Right lobe of liver (tissue), 6 donors: ENCODE data around the gene DLST. TPM values are rescaled to one million over a fixed set of nuclear protein-coding genes. Genes with fewer than 3 reads are reported as not detected.

Experiments used
- ATAC-seq, 4 donors: fragments of 200-7000 bp; cut with Tn5 transposase; one replicate each; pipeline ENCODE4 v1.9.1; 2020; ENCODE audit warnings: mild to moderate bottlenecking in 4 of 4, moderate library complexity in 4 of 4
- DNase-seq, 3 donors: peaks; one replicate each; pipeline ENCODE4 v3.0.0-alpha.2; 2020
- H3K27ac ChIP-seq, 3 donors: fragments of 200-600 bp; one replicate each; pipeline ENCODE4 v1.8.0; 2022
- H3K27me3 ChIP-seq, 2 donors: fragments of 200-600 bp; one replicate each; pipeline ENCODE4 v1.8.0; 2022
- H3K36me3 ChIP-seq, 4 donors: fragments of 200-600 bp; sonication (generic) in 1 of 4; one replicate each; pipeline versions ENCODE4 v1.5.1 to v1.8.0; 2017 to 2022; ENCODE audit warnings: control low read depth in 1 of 4
- H3K4me1 ChIP-seq, 4 donors: fragments of 200-600 bp; sonication (generic) in 1 of 4; one replicate each; pipeline versions ENCODE4 v1.5.1 to v1.8.0; 2017 to 2022; ENCODE audit warnings: control low read depth in 1 of 4
- H3K4me3 ChIP-seq, 3 donors: fragments of 200-600 bp; one replicate each; pipeline ENCODE4 v1.8.0; 2022
- H3K9me3 ChIP-seq, 4 donors: fragments of 200-600 bp; sonication (generic) in 1 of 4; one replicate each; pipeline versions ENCODE4 v1.5.1 to v1.8.0; 2017 to 2022; ENCODE audit warnings: control low read depth in 1 of 4
- CTCF ChIP-seq, 4 donors: fragments of 200-600 bp in 3 of 4; fragments of 450-650 bp in 1 of 4; IDR thresholded peaks; one replicate each; pipeline versions ENCODE4 v1.5.1 to v1.8.0; 2016 to 2022; ENCODE audit warnings: antibody characterized with exemption in 4 of 4, mild to moderate bottlenecking in 2 of 4
- POLR2A ChIP-seq: fragments of 450-650 bp; IDR thresholded peaks from one replicate; pipeline ENCODE4 v1.6.1; 2017; ENCODE audit warnings: antibody characterized with exemption, mild to moderate bottlenecking
- WGBS: methylation state at CpG from one replicate; pipeline ENCODE4 v1.1.6; 2018; ENCODE audit warnings: low coverage, low lambda C conversion rate; ENCODE audit not compliant: insufficient coverage; ENCODE audit errors: missing lambda C conversion rate; 5-methylcytosine and 5-hydroxymethylcytosine counted together
- intact Hi-C, 2 donors: fragments of 100-400 bp; cut with DNase I; formaldehyde crosslinking; loops; one replicate each; pipeline versions ENCODE4 v1.11.2 to v1.14.1; 2022
- total RNA-seq, 6 experiments: library from RNA; depleted of rRNA in 2 of 6; stranded (reverse); fragments of >200 nt in 2 of 6; fragmentation: NEBNext Ultra II Directional in 3 of 6; extraction: Animal tissue kit (Norgen Biotek cat#: 25700) in 3 of 6; gene quantifications; one replicate each; pipeline versions ENCODE4 v1.1.0 to v1.2.4, GENCODE V29; 2016 to 2023
- donor health status: DM: no; HTN: yes; CAD: no.
- donor health status: DM: no; HTN: no; CAD: no.
- donor health status: DM: no; HTN: no; CAD: no.
- donor health status: DM: no; HTN: yes; CAD: no.
- donor health status: DM: no; HTN: yes; CAD: no.

DLST gene
- total RNA-seq, 6 experiments from 2014 or later = 63.8 to 112 (median 68.8) TPM

GRCh38 chr14:74945261-74945851, 63.6 kb downstream of the DLST start:
- intact Hi-C loops = loop anchor here (5.0 to 10.0 kb wide), 2 partner anchors 139 to 147 kb away; no protein-coding TSS in a partner anchor
- TF ChIP-seq CTCF (IDR thresholded peaks at IDR 0.05) (peak; percentile 29 to 52 (median 48)), POLR2A (no peak)
- Histone ChIP-seq H3K4me1 (peaks cover 0 to 19% (median 7%) of the 10 kb centered on the region in 4 donors), H3K27me3 (no peaks in the 10 kb centered on the region), H3K36me3 (no peaks in the 10 kb centered on the region), H3K27ac (no peak overlapping the region), H3K4me3 (no peak overlapping the region), H3K9me3 (no peaks in the 10 kb centered on the region)
- WGBS = 47% methylated on average over 15 of the region's 17 CpGs
- ATAC-seq (peak in 3 of 4 donors; percentile 9 to 53 (median 20)), DNase-seq (no peak)

GRCh38 chr14:74945852-74946658, 64.3 kb downstream of the DLST start:
- Histone ChIP-seq H3K36me3 (no peaks in the 10 kb centered on the region), H3K27me3 (no peaks in the 10 kb centered on the region), H3K27ac (no peak overlapping the region), H3K4me3 (no peak overlapping the region), H3K9me3 (no peaks in the 10 kb centered on the region), H3K4me1 (peaks cover 0 to 17% (median 7%) of the 10 kb centered on the region in 4 donors)
- intact Hi-C loops = loop anchor here (5.0 to 10.0 kb wide), 2 partner anchors 139 to 146 kb away; no protein-coding TSS in a partner anchor
- DNase-seq (peak; percentile 71 to 76 (median 75)), ATAC-seq (peak; percentile 78 to 86 (median 84))
- WGBS = 12% methylated on average over 13 of the region's 17 CpGs
- TF ChIP-seq POLR2A (no peak), CTCF (IDR thresholded peaks at IDR 0.05) (peak; percentile 88 to 92 (median 88))

GRCh38 chr14:74946659-74947281, 65.1 kb downstream of the DLST start:
- no peaks in the 10 kb centered on the region for H3K36me3 ChIP-seq
- no peak for DNase-seq
- intact Hi-C loops = loop anchor here (5.0 to 10.0 kb wide), 2 partner anchors 138 to 146 kb away; no protein-coding TSS in a partner anchor
- 28% methylated on average over 3 of the region's 5 CpGs for WGBS
- H3K27me3 ChIP-seq = no peaks in the 10 kb centered on the region
- H3K9me3 ChIP-seq = no peaks in the 10 kb centered on the region
- ATAC-seq = no peak
- no peak overlapping the region for H3K4me3 ChIP-seq
- H3K27ac ChIP-seq = no peak overlapping the region
- no peak for TF ChIP-seq POLR2A
- no peak for TF ChIP-seq CTCF (IDR thresholded peaks at IDR 0.05)
- peaks cover 0 to 12% (median 5%) of the 10 kb centered on the region in 4 donors for H3K4me1 ChIP-seq

- Histone ChIP-seq H3K4me1 (peaks cover 0 to 9% (median 4%) of the 10 kb centered on the region in 4 donors), H3K4me3 (no peak overlapping the region), H3K9me3 (no peaks in the 10 kb centered on the region), H3K36me3 (no peaks in the 10 kb centered on the region), H3K27ac (no peak overlapping the region), H3K27me3 (no peaks in the 10 kb centered on the region)
- TF ChIP-seq CTCF (IDR thresholded peaks at IDR 0.05) = no peak
- 66% methylated on average over 5 of the region's 13 CpGs for WGBS
- no peak for DNase-seq
- no peak for ATAC-seq
- intact Hi-C loops = loop anchor here (5.0 to 10.0 kb wide), 2 partner anchors 137 to 145 kb away; no protein-coding TSS in a partner anchor
These were observed 65.9 kb downstream of the DLST start for GRCh38 chr14:74947353-74948227.
